ENCODE data around the gene IL22RA2. TPM values are rescaled to one million over a fixed set of nuclear protein-coding genes. Genes with fewer than 3 reads are reported as not detected.

The IL22RA2 gene
- total RNA-seq, 1 donor from 2014 or later, result not detected

GRCh38 chr6:137104926-137105325 lies 68.5 kb downstream of the IL22RA2 start:
- Histone ChIP-seq H3K79me2 (ENCODE audit: insufficient read depth, low read length) (no peaks in the 10 kb centered on the region), H3K4me3 (ENCODE audit: insufficient read depth, low read depth, low read length) (no peak overlapping the region), H3K9ac (ENCODE audit: low read length) (no peak overlapping the region), H3K4me1 (ENCODE audit: insufficient read depth, low read length) (no peaks in the 10 kb centered on the region), H3K27ac (ENCODE audit: low read depth, low read length) (no peak overlapping the region), H3K36me3 (ENCODE audit: insufficient read depth, low read length) (no peaks in the 10 kb centered on the region), H3K4me2 (ENCODE audit: low read length) (no peak overlapping the region), H3K9me3 (ENCODE audit: insufficient read depth, low read depth, low read length) (no peaks in the 10 kb centered on the region), H2AFZ (ENCODE audit: low read depth, low read length) (no peak overlapping the region), H4K20me1 (ENCODE audit: insufficient read depth, low read length) (no peaks in the 10 kb centered on the region), H3K27me3 (ENCODE audit: insufficient read depth, low read length) (no peaks in the 10 kb centered on the region)
- H3K4me1 Mint-ChIP-seq (ENCODE audit: low read depth, unreplicated experiment), result no peaks in the 10 kb centered on the region
- H3K27me3 Mint-ChIP-seq (ENCODE audit: low read depth, unreplicated experiment), result no peaks in the 10 kb centered on the region
- FAIRE-seq (no peak), DNase-seq (ENCODE audit: low read depth) (no peak)
- TF ChIP-seq CTCF (IDR thresholded peaks at IDR 0.05; ENCODE audit: insufficient read depth, low read depth, low read length) (no peak), EZH2 (IDR thresholded peaks at IDR 0.05; ENCODE audit: insufficient read depth, low read length) (no peak)
- no peak overlapping the region for H3K27ac Mint-ChIP-seq (ENCODE audit: unreplicated experiment)
- H3K9me3 Mint-ChIP-seq (ENCODE audit: unreplicated experiment), result peaks cover 11% of the 10 kb centered on the region
- H3K4me3 Mint-ChIP-seq (ENCODE audit: unreplicated experiment), result no peak overlapping the region
- H3K36me3 Mint-ChIP-seq (ENCODE audit: low read depth, unreplicated experiment), result no peaks in the 10 kb centered on the region

GRCh38 chr6:137102851-137103492 lies 70.5 kb downstream of the IL22RA2 start:
- Mint-ChIP-seq H3K27ac (ENCODE audit: unreplicated experiment) (no peak overlapping the region), H3K27me3 (ENCODE audit: low read depth, unreplicated experiment) (no peaks in the 10 kb centered on the region), H3K4me1 (ENCODE audit: low read depth, unreplicated experiment) (no peaks in the 10 kb centered on the region), H3K9me3 (ENCODE audit: unreplicated experiment) (peaks cover 5% of the 10 kb centered on the region), H3K4me3 (ENCODE audit: unreplicated experiment) (no peak overlapping the region), H3K36me3 (ENCODE audit: low read depth, unreplicated experiment) (no peaks in the 10 kb centered on the region)
- DNase-seq (ENCODE audit: low read depth), result no peak
- Histone ChIP-seq H3K27me3 (ENCODE audit: insufficient read depth, low read length) (no peaks in the 10 kb centered on the region), H3K4me3 (ENCODE audit: insufficient read depth, low read depth, low read length) (no peak overlapping the region), H3K4me1 (ENCODE audit: insufficient read depth, low read length) (no peaks in the 10 kb centered on the region), H3K27ac (ENCODE audit: low read depth, low read length) (no peak overlapping the region), H4K20me1 (ENCODE audit: insufficient read depth, low read length) (no peaks in the 10 kb centered on the region), H3K9ac (ENCODE audit: low read length) (no peak overlapping the region), H3K9me3 (ENCODE audit: insufficient read depth, low read depth, low read length) (no peaks in the 10 kb centered on the region), H2AFZ (ENCODE audit: low read depth, low read length) (no peak overlapping the region), H3K4me2 (ENCODE audit: low read length) (no peak overlapping the region), H3K36me3 (ENCODE audit: insufficient read depth, low read length) (no peaks in the 10 kb centered on the region), H3K79me2 (ENCODE audit: insufficient read depth, low read length) (no peaks in the 10 kb centered on the region)
- no peak for FAIRE-seq
- TF ChIP-seq CTCF (IDR thresholded peaks at IDR 0.05; ENCODE audit: insufficient read depth, low read depth, low read length) (no peak), EZH2 (IDR thresholded peaks at IDR 0.05; ENCODE audit: insufficient read depth, low read length) (no peak)

GRCh38 chr6:137102050-137102848 lies 71.2 kb downstream of the IL22RA2 start:
- no peaks in the 10 kb centered on the region for H3K4me1 Mint-ChIP-seq (ENCODE audit: low read depth, unreplicated experiment)
- H3K36me3 Mint-ChIP-seq (ENCODE audit: low read depth, unreplicated experiment), result no peaks in the 10 kb centered on the region
- Histone ChIP-seq H3K4me2 (ENCODE audit: low read length) (no peak overlapping the region), H3K27ac (ENCODE audit: low read depth, low read length) (no peak overlapping the region), H3K4me1 (ENCODE audit: insufficient read depth, low read length) (no peaks in the 10 kb centered on the region), H3K27me3 (ENCODE audit: insufficient read depth, low read length) (no peaks in the 10 kb centered on the region), H3K4me3 (ENCODE audit: insufficient read depth, low read depth, low read length) (no peak overlapping the region), H3K9ac (ENCODE audit: low read length) (no peak overlapping the region), H3K79me2 (ENCODE audit: insufficient read depth, low read length) (no peaks in the 10 kb centered on the region), H3K9me3 (ENCODE audit: insufficient read depth, low read depth, low read length) (no peaks in the 10 kb centered on the region), H3K36me3 (ENCODE audit: insufficient read depth, low read length) (no peaks in the 10 kb centered on the region), H2AFZ (ENCODE audit: low read depth, low read length) (no peak overlapping the region), H4K20me1 (ENCODE audit: insufficient read depth, low read length) (no peaks in the 10 kb centered on the region)
- no peaks in the 10 kb centered on the region for H3K27me3 Mint-ChIP-seq (ENCODE audit: low read depth, unreplicated experiment)
- H3K27ac Mint-ChIP-seq (ENCODE audit: unreplicated experiment), result no peak overlapping the region
- no peak overlapping the region for H3K4me3 Mint-ChIP-seq (ENCODE audit: unreplicated experiment)
- DNase-seq (ENCODE audit: low read depth), result no peak
- no peak for TF ChIP-seq EZH2 (IDR thresholded peaks at IDR 0.05; ENCODE audit: insufficient read depth, low read length)
- TF ChIP-seq CTCF (IDR thresholded peaks at IDR 0.05; ENCODE audit: insufficient read depth, low read depth, low read length), result no peak
- FAIRE-seq, result no peak
- H3K9me3 Mint-ChIP-seq (ENCODE audit: unreplicated experiment), result peaks cover 5% of the 10 kb centered on the region

Data from astrocyte (in vitro differentiated cells and primary cell).